Measurements from ENCODE around the gene CCDC187.

GRCh38 chr9:136252281-136252680 is 51.6 kb downstream of the CCDC187 start:
- TF ChIP-seq POLR2A (IDR thresholded peaks at IDR 0.05; ENCODE audit: low read depth, low read length) (no peak), TAF1 (IDR thresholded peaks at IDR 0.05; ENCODE audit: low read depth, low read length) (no peak)

Data from GM12891 (cell line).